Stimulated activated CD8-positive, alpha-beta memory T cell treated with anti-CD3 and anti-CD28 coated beads, Interleukin-7, amount 100 ng/mL, for 4 hours (primary cell): ENCODE data around the gene DENND5A.
"Not testable (repeated sequence)": the region's sequence is repeated elsewhere in the genome, so short reads cannot be mapped to it uniquely, and the experiment has no call there.

Experiments used
- DNase-seq, 2 donors: peaks; one replicate each; pipeline ENCODE4 v3.0.0-alpha.2; 2020; ENCODE audit warnings: low read depth in 2 of 2

DENND5A gene

GRCh38 chr11:9264316-9265210 is 587 bp downstream of the DENND5A start:
- DNase-seq = peak; percentile 8 to 15

GRCh38 chr11:9263840-9264315 is 1.3 kb downstream of the DENND5A start:
- DNase-seq = peak; percentile 37 to 52

- not testable (repeated sequence) for DNase-seq
These were observed 4.4 kb downstream of the DENND5A start for GRCh38 chr11:9260838-9261146.

GRCh38 chr11:9259981-9260837 is 4.9 kb downstream of the DENND5A start:
- DNase-seq = no peak

GRCh38 chr11:9258279-9258678 is 6.9 kb downstream of the DENND5A start:
- not testable (repeated sequence) for DNase-seq

GRCh38 chr11:9254416-9254815 is 10.7 kb downstream of the DENND5A start:
- DNase-seq = no peak

- no peak for DNase-seq
These were observed 12.1 kb downstream of the DENND5A start for GRCh38 chr11:9253086-9253485.

GRCh38 chr11:9251311-9251710 is 13.8 kb downstream of the DENND5A start:
- no peak for DNase-seq

GRCh38 chr11:9250139-9250582 is 15.0 kb downstream of the DENND5A start:
- DNase-seq = peak; percentile 10 to 22

GRCh38 chr11:9249252-9249651 is 15.9 kb downstream of the DENND5A start:
- DNase-seq = no peak

GRCh38 chr11:9247863-9248262 is 17.3 kb downstream of the DENND5A start:
- no peak for DNase-seq

GRCh38 chr11:9236242-9236641 is 28.9 kb downstream of the DENND5A start:
- DNase-seq = not testable (repeated sequence)

- no peak for DNase-seq
These were observed 32.7 kb downstream of the DENND5A start for GRCh38 chr11:9232482-9232881.

GRCh38 chr11:9231848-9232177 is 33.3 kb downstream of the DENND5A start:
- no peak for DNase-seq

GRCh38 chr11:9230296-9230695 is 34.9 kb downstream of the DENND5A start:
- DNase-seq = no peak

GRCh38 chr11:9228091-9228490 is 37.1 kb downstream of the DENND5A start:
- DNase-seq = no peak

- no peak for DNase-seq
These were observed 39.3 kb downstream of the DENND5A start for GRCh38 chr11:9225748-9226298.

- DNase-seq = no peak
These were observed 42.5 kb downstream of the DENND5A start for GRCh38 chr11:9222654-9223053.

- DNase-seq = not testable (repeated sequence)
These were observed 44.3 kb downstream of the DENND5A start for GRCh38 chr11:9220853-9221252.

- DNase-seq = no peak
These were observed 45.6 kb downstream of the DENND5A start for GRCh38 chr11:9219572-9219971.

- no peak for DNase-seq
These were observed 46.0 kb downstream of the DENND5A start for GRCh38 chr11:9219115-9219514.

- no peak for DNase-seq
These were observed 50.4 kb downstream of the DENND5A start for GRCh38 chr11:9214765-9215164.
